Ishikawa (cell line): ENCODE measurements around the gene CMTM8.

ENCODE experiments used
- CEBPB ChIP-seq: IDR thresholded peaks from 2 replicates; pipeline ENCODE4 v1.6.1; 2012
- CREB1 ChIP-seq: IDR thresholded peaks from 2 replicates; pipeline ENCODE4 v1.6.1; 2012; ENCODE audit warnings: low read depth
- EP300 ChIP-seq: IDR thresholded peaks from 2 replicates; pipeline ENCODE4 v1.6.1; 2012; ENCODE audit warnings: borderline replicate concordance
- FOXM1 ChIP-seq: IDR thresholded peaks from 2 replicates; pipeline ENCODE4 v1.6.1; 2012; ENCODE audit warnings: low read depth, borderline replicate concordance
- MAX ChIP-seq: IDR thresholded peaks from 2 replicates; pipeline ENCODE4 v1.6.1; 2012
- RAD21 ChIP-seq: IDR thresholded peaks from 2 replicates; pipeline ENCODE4 v1.6.1; 2012; ENCODE audit warnings: low read depth
- REST ChIP-seq: IDR thresholded peaks from 2 replicates; pipeline ENCODE4 v1.6.1; 2012; ENCODE audit warnings: low read depth, mild to moderate bottlenecking
- TAF1 ChIP-seq: IDR thresholded peaks from 2 replicates; pipeline ENCODE4 v1.6.1; 2012; ENCODE audit warnings: low read depth, mild to moderate bottlenecking
- TCF12 ChIP-seq: IDR thresholded peaks from 2 replicates; pipeline ENCODE4 v1.6.1; 2012; ENCODE audit warnings: low read depth
- USF1 ChIP-seq: IDR thresholded peaks from 2 replicates; pipeline ENCODE4 v1.6.1; 2012
- YY1 ChIP-seq: IDR thresholded peaks from 2 replicates; pipeline ENCODE4 v1.6.1; 2012; ENCODE audit warnings: low read depth

- TF ChIP-seq CEBPB = no peak
- no peak for TF ChIP-seq CREB1
- no peak for TF ChIP-seq MAX
- no peak for TF ChIP-seq REST
- TF ChIP-seq USF1 = no peak
- TF ChIP-seq EP300 = no peak
- TF ChIP-seq FOXM1 = no peak
- TF ChIP-seq TAF1 = no peak
- no peak for TF ChIP-seq RAD21
- TF ChIP-seq YY1 = no peak
- TF ChIP-seq TCF12 = no peak
These were observed 36.0 kb upstream of the CMTM8 start for GRCh38 chr3:32202496-32202895.
